ENCODE results near the gene GABPA. TPM values are rescaled to one million over a fixed set of nuclear protein-coding genes. Genes with fewer than 3 reads are reported as not detected.
"Not testable (repeated sequence)": the region's sequence is repeated elsewhere in the genome, so short reads cannot be mapped to it uniquely, and the experiment has no call there.

Gene GABPA
- total and polyA plus RNA-seq, 7 donors, result 10.8 to 32.5 (median 17.6) TPM

DNA sequence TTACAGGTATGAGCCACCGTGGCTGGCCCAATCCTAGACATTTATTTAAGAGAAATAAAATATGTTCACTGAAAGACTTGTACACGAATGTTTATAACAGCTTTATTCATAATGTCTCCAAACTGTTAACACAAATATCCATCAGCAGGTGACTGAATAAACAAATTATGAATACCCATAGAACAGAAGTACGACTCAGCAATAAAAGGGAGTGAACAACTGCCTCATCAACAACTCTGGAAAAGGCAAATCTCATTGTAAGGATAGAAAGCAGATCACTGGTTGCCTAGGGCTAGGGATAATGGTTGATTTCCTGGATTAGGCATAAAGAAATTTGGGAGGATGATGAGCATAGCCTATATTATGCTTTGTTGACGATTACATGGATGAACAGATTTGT is 41.7 kb downstream of the GABPA start:
- Histone ChIP-seq H3K36me3 (no peaks in the 10 kb centered on the region), H3K4me1 (no peaks in the 10 kb centered on the region), H3K27ac (no peak overlapping the region), H3K4me3 (no peak overlapping the region), H3K9me3 (no peaks in the 10 kb centered on the region), H3K27me3 (no peaks in the 10 kb centered on the region)
- WGBS, 2 donors, result 51 to 76% methylated on average over 4 of the region's 4 CpGs
- intact Hi-C loops (cut with DNase I), result no loop called here
- no peak for DNase-seq
- TF ChIP-seq EP300 (IDR thresholded peaks at IDR 0.05) (no peak), POLR2A (IDR thresholded peaks at IDR 0.05) (no peak), CTCF (IDR thresholded peaks at IDR 0.05) (no peak), POLR2AphosphoS5 (IDR thresholded peaks at IDR 0.05) (no peak)

- H3K9me3 ChIP-seq; H3K4me3 ChIP-seq; H3K27ac ChIP-seq; DNase-seq; H3K27me3 ChIP-seq; intact Hi-C loops (cut with DNase I); H3K4me1 ChIP-seq; H3K36me3 ChIP-seq: not testable (repeated sequence)
- 95 to 96% methylated on average over 52 of the region's 52 CpGs for WGBS, 2 donors
Observed at GRCh38 chr21:25778126-25778875, 43.5 kb downstream of the GABPA start.

- no peaks in the 10 kb centered on the region for H3K27me3 ChIP-seq
- 79 to 82% methylated on average over 6 of the region's 6 CpGs for WGBS, 2 donors
- intact Hi-C loops (cut with DNase I), result loop anchor here (5.0 kb wide), 1 partner anchor 924 kb away; no protein-coding TSS in a partner anchor
- H3K9me3 ChIP-seq, result no peaks in the 10 kb centered on the region
- no peaks in the 10 kb centered on the region for H3K36me3 ChIP-seq
- no peak for DNase-seq
- peaks cover 0 to 19% (median 15%) of the 10 kb centered on the region in 4 donors for H3K4me1 ChIP-seq
- no peak for TF ChIP-seq POLR2A (IDR thresholded peaks at IDR 0.05)
- no peak for TF ChIP-seq POLR2AphosphoS5 (IDR thresholded peaks at IDR 0.05)
- TF ChIP-seq CTCF (IDR thresholded peaks at IDR 0.05), result no peak
- TF ChIP-seq EP300 (IDR thresholded peaks at IDR 0.05), result no peak
- H3K4me3 ChIP-seq, result no peak overlapping the region
- no peak overlapping the region for H3K27ac ChIP-seq
Observed at GRCh38 chr21:25788677-25789076, 53.9 kb downstream of the GABPA start.

DNA sequence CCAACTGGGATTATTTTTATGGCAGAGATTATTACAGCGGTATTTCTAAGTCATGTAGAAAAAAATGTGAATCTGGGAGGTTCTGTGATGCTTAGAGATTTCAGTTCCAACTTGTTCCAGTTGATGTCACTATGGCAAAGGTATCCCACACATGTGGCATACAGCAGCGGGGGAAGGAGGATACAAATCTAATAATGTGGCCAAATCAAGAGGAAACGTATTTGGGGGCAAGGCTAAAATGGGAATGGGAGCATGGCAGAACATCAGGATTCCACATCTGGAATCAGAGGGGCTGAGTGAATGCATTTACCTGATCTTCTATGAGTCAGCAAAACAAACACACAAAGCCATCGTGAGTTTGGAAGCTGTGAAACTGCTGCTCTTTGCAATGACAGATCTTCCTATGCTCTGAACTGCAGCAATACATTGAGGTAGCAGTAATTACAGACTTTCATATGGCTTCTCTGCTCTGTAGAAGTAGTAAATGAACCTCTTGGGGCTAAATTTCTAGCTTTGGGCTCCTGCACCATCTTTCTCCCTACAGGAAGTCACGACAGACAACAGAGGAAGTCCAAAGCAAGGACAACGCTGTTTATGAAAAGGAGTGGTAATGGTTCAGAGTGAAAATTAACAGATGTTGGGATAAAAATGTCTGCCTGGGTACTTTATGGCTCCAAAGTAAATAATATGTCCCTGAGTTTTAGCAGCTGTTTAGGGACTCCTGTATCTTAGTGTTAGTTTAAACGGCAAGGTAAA is 55.5 kb downstream of the GABPA start:
- WGBS, 2 donors, result 4 to 10% methylated on average over 7 of the region's 7 CpGs

More for the DNA sequence above, 55.5 kb downstream of the GABPA start:
- no peak for DNase-seq
- no peaks in the 10 kb centered on the region for H3K27me3 ChIP-seq
- H3K4me3 ChIP-seq, result peak overlapping the region; percentile 12 to 40 (median 38)
- TF ChIP-seq CTCF (IDR thresholded peaks at IDR 0.05) (peak in 3 of 4 experiments; percentile 27 to 48 (median 35)), POLR2AphosphoS5 (IDR thresholded peaks at IDR 0.05) (peak in 3 of 4 donors; percentile 32 to 82 (median 79)), POLR2A (IDR thresholded peaks at IDR 0.05) (no peak)
- no peaks in the 10 kb centered on the region for H3K9me3 ChIP-seq
- peaks cover 0 to 19% (median 15%) of the 10 kb centered on the region in 4 donors for H3K4me1 ChIP-seq
- peak overlapping the region in 3 of 4 donors; percentile 71 to 75 (median 72) for H3K27ac ChIP-seq
- intact Hi-C loops (cut with DNase I), result loop anchor here (2.0 to 10.0 kb wide), 3 partner anchors 53 to 385 kb away; partner anchors contain the start of gene APP
- H3K36me3 ChIP-seq, result no peaks in the 10 kb centered on the region
